Nephron progenitor cell (in vitro differentiated cells): ENCODE measurements around the gene ZMYND8.

Experiments
- DNase-seq: peaks from one replicate; pipeline ENCODE4 v3.0.0; 2021
- H3K27ac Mint-ChIP-seq: 2 replicates; pipeline ENCODE4 v1.8.0; 2021; ENCODE audit warnings: mild to moderate bottlenecking, moderate library complexity, mixed read lengths
- H3K27me3 Mint-ChIP-seq: 2 replicates; pipeline ENCODE4 v1.8.0; 2021; ENCODE audit warnings: mild to moderate bottlenecking, low read depth, mixed read lengths; ENCODE audit not compliant: poor library complexity
- H3K36me3 Mint-ChIP-seq: 2 replicates; pipeline ENCODE4 v1.8.0; 2021; ENCODE audit warnings: low read depth, mixed read lengths
- H3K4me1 Mint-ChIP-seq: 2 replicates; pipeline ENCODE4 v1.8.0; 2021; ENCODE audit warnings: mixed read lengths
- H3K4me3 Mint-ChIP-seq: 2 replicates; pipeline ENCODE4 v1.8.0; 2021; ENCODE audit warnings: mild to moderate bottlenecking, moderate library complexity, mixed read lengths
- H3K9me3 Mint-ChIP-seq: 2 replicates; pipeline ENCODE4 v1.8.0; 2021; ENCODE audit warnings: mild to moderate bottlenecking, moderate library complexity, mixed read lengths
- CTCF ChIP-seq: fragments of 200-600 bp; sonication (generic); IDR thresholded peaks from 2 replicates; pipeline ENCODE4 v1.5.0; 2021; ENCODE audit warnings: antibody characterized with exemption

The ZMYND8 gene

GRCh38 chr20:47316776-47317126, 39.7 kb downstream of the ZMYND8 start:
- no peak for DNase-seq
- Mint-ChIP-seq H3K27ac (peak overlapping the region; percentile 99), H3K36me3 (peaks cover 10% of the 10 kb centered on the region), H3K4me1 (peaks cover 87% of the 10 kb centered on the region), H3K27me3 (peaks cover 3% of the 10 kb centered on the region), H3K9me3 (no peaks in the 10 kb centered on the region), H3K4me3 (no peak overlapping the region)
- no peak for TF ChIP-seq CTCF

GRCh38 chr20:47315339-47316056, 41.0 kb downstream of the ZMYND8 start:
- TF ChIP-seq CTCF, result no peak
- Mint-ChIP-seq H3K36me3 (peaks cover 18% of the 10 kb centered on the region), H3K27me3 (peaks cover 3% of the 10 kb centered on the region), H3K4me3 (peak overlapping the region; percentile 70), H3K4me1 (peaks cover 85% of the 10 kb centered on the region), H3K9me3 (no peaks in the 10 kb centered on the region), H3K27ac (peak overlapping the region; percentile 97)
- peak; percentile 6 for DNase-seq

- TF ChIP-seq CTCF, result no peak
- H3K27ac Mint-ChIP-seq, result peak overlapping the region; percentile 53
- peaks cover 3% of the 10 kb centered on the region for H3K27me3 Mint-ChIP-seq
- peaks cover 18% of the 10 kb centered on the region for H3K36me3 Mint-ChIP-seq
- no peaks in the 10 kb centered on the region for H3K9me3 Mint-ChIP-seq
- peak overlapping the region; percentile 42 for H3K4me3 Mint-ChIP-seq
- DNase-seq, result no peak
- peaks cover 84% of the 10 kb centered on the region for H3K4me1 Mint-ChIP-seq
Measured at GRCh38 chr20:47314647-47315338, 41.7 kb downstream of the ZMYND8 start.

GRCh38 chr20:47311967-47312681, 44.4 kb downstream of the ZMYND8 start:
- peaks cover 59% of the 10 kb centered on the region for H3K4me1 Mint-ChIP-seq
- peaks cover 28% of the 10 kb centered on the region for H3K36me3 Mint-ChIP-seq
- H3K27ac Mint-ChIP-seq, result peak overlapping the region; percentile 52
- no peak for DNase-seq
- no peaks in the 10 kb centered on the region for H3K9me3 Mint-ChIP-seq
- peaks cover 3% of the 10 kb centered on the region for H3K27me3 Mint-ChIP-seq
- TF ChIP-seq CTCF, result no peak
- H3K4me3 Mint-ChIP-seq, result no peak overlapping the region

GRCh38 chr20:47311211-47311610, 45.3 kb downstream of the ZMYND8 start:
- Mint-ChIP-seq H3K4me3 (no peak overlapping the region), H3K4me1 (peaks cover 52% of the 10 kb centered on the region), H3K9me3 (no peaks in the 10 kb centered on the region), H3K36me3 (peaks cover 35% of the 10 kb centered on the region), H3K27me3 (peaks cover 3% of the 10 kb centered on the region), H3K27ac (peak overlapping the region; percentile 94)
- DNase-seq, result no peak
- no peak for TF ChIP-seq CTCF
